ENCODE results near the gene RAB27B.

The RAB27B gene

DNA sequence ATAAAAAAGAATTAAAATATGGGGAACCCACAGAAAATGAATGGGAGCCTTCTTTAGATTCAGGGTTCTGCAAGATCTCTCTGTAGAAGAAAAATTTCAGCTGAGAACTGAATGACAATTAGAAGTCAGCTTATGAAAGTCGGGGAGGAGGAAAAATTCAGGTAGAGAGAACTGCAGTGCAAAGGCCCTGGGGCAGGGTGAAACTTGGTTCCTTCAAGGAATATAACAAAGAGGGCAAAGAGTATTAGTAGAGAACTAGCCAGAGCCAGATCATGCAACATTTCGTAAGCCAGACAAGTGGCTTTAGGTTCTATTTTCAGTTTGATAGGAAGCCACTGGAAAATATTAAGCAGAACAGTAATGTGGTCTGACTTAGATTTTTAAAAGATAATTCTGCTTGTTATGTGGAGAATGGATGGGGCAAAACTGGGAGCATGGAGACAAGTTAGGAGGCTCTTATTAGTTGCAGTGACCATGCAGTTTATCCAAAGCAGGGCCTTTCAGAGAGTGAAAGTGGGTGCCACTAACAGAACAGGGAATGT is 27.9 kb downstream of the RAB27B start:
- no peak for DNase-seq (ENCODE audit: low spot score)
- no peak overlapping the region for H3K27ac ChIP-seq
- CTCF ChIA-PET: no interaction called here
- TF ChIP-seq, protein P1, sequence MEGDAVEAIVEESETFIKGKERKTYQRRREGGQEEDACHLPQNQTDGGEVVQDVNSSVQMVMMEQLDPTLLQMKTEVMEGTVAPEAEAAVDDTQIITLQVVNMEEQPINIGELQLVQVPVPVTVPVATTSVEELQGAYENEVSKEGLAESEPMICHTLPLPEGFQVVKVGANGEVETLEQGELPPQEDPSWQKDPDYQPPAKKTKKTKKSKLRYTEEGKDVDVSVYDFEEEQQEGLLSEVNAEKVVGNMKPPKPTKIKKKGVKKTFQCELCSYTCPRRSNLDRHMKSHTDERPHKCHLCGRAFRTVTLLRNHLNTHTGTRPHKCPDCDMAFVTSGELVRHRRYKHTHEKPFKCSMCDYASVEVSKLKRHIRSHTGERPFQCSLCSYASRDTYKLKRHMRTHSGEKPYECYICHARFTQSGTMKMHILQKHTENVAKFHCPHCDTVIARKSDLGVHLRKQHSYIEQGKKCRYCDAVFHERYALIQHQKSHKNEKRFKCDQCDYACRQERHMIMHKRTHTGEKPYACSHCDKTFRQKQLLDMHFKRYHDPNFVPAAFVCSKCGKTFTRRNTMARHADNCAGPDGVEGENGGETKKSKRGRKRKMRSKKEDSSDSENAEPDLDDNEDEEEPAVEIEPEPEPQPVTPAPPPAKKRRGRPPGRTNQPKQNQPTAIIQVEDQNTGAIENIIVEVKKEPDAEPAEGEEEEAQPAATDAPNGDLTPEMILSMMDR (conservative IDR thresholded peaks at IDR 0.05; ENCODE audit: low read depth): no peak
- POLR2A ChIA-PET (ENCODE audit: low non-redundant PET): no interaction called here

DNA sequence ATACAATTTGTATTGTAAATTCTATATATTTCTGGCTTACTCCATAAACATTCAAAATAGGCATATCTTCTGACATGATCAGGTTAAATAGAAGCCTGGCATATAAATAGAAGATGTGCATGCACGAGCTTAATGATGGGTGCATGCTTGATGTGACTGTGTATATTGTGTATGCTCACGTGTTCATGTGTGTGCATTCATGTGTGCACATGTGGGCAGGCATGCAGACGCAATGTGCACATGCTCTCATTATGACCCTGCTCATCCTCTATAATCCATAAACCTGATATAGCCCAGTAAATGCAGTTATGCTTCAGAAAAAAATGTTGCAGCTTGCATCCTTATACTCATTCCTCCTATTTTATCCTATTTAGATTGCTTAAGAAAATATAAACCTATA is 29.2 kb downstream of the RAB27B start:
- TF ChIP-seq, protein P1 (conservative IDR thresholded peaks at IDR 0.05; ENCODE audit: low read depth): no peak
- CTCF ChIA-PET: no interaction called here
- no peak for DNase-seq (ENCODE audit: low spot score)
- POLR2A ChIA-PET (ENCODE audit: low non-redundant PET): no interaction called here
- H3K27ac ChIP-seq: no peak overlapping the region

DNA sequence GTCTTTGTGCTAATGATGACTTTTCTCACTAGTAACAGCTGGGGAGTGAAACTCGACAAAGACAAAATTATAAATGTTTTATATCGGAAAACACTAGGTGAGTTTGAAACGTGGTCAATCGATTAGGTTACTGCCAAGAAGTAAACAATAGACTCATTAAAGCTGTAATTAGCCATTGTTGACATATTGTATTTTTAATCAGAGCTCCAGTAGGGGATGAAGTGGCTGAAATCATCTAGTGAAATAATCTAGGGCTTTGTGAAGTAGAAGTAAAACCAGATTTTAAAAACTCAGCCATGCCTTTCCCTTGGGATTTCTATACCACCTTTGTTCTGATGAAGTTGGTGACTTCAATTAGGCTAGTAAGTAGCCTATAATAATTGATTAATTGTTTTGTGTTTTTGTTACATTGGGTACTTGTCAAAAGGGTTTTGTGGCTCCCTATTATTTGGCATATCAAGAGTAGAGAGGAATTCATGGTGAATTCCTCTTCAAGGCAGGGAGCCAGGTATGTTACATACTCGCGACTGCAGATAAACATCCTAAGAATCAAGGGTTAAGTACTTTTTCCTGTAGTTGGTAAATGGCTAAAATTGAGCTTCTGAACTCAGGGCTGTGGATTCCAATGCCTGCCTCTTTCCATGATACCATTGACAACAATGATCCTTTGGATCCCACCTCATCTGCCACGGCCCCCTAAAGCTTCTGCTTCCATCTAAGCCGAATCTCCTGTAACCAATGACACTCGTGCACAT is 31.6 kb downstream of the RAB27B start:
- ChIA-PET CTCF (no interaction called here), POLR2A (ENCODE audit: low non-redundant PET) (no interaction called here)
- TF ChIP-seq, protein P1 (conservative IDR thresholded peaks at IDR 0.05; ENCODE audit: low read depth): no peak
- DNase-seq (ENCODE audit: low spot score): no peak
- H3K27ac ChIP-seq: no peak overlapping the region

DNA sequence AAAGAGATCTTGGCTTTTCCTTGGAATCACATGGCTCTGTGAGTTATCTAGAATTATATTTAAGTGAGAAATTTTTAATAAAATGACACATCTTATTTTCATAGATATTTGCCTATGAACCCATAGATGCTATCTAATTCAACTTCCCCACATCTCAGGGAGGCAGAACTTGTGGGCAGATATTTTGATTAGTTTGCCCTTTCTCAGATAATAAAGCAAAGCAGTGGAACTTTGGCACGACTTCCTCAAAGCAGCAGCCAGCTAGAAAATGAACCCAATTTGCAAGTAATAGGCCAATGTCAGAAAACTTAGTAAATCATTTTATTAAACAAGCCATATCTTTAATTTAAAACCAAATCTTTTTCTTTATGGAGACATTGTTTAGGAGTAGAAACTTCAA is 32.7 kb downstream of the RAB27B start:
- DNase-seq (ENCODE audit: low spot score): no peak
- ChIA-PET POLR2A (ENCODE audit: low non-redundant PET) (no interaction called here), CTCF (no interaction called here)
- no peak overlapping the region for H3K27ac ChIP-seq
- TF ChIP-seq, protein P1 (conservative IDR thresholded peaks at IDR 0.05; ENCODE audit: low read depth): no peak

DNA sequence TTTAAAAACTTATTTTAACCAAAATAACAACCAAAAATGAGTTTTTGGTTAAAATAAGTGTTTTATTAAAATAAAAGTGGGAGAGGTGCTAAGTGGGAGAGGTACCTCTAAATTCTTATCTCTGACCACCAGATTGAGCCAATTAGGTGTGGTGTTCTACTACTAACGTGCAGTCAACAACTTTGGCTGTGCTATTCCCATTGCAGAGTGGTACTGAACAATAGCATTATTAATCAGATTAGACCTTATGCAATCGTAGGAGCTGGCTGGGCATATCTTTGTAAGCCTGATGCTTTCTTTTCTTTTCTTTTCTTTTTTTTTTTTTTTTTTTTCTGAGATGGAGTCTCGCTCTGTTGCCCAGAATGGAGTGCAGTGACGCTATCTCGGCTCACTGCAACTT is 38.9 kb downstream of the RAB27B start:
- CTCF ChIA-PET: no interaction called here
- H3K27ac ChIP-seq: no peak overlapping the region
- POLR2A ChIA-PET (ENCODE audit: low non-redundant PET): no interaction called here
- TF ChIP-seq, protein P1 (conservative IDR thresholded peaks at IDR 0.05; ENCODE audit: low read depth): no peak
- DNase-seq (ENCODE audit: low spot score): no peak

DNA sequence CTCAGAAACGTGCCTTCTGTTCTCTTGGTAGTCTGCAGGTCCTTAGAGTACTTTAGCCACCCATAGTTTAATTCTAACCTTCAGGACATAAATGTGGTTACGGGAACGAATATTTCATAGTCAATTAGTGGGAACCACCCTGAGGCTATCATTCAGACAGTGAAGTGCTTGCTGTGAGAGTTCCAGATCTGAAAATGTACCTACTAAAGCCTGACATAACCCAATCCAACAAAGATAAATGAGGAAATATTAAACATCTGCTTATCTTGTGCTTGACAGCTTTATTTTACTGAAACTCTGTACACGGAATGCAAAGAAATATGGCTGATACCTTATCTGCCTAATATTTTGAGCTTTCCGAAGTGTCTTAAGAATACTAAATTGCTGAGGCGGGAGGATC is 43.0 kb downstream of the RAB27B start:
- no peak overlapping the region for H3K27ac ChIP-seq
- CTCF ChIA-PET: no interaction called here
- TF ChIP-seq, protein P1 (conservative IDR thresholded peaks at IDR 0.05; ENCODE audit: low read depth): no peak
- DNase-seq (ENCODE audit: low spot score): no peak
- POLR2A ChIA-PET (ENCODE audit: low non-redundant PET): no interaction called here
